ENCODE results near the gene RNF31.

GRCh38 chr14:24188251-24189058, 41.2 kb downstream of the RNF31 start, which contains the start of gene IPO4:
- TF ChIP-seq CTCF (IDR thresholded peaks at IDR 0.05) (peak in 1 of 7 experiments; percentile 12), POLR2AphosphoS5 (IDR thresholded peaks at IDR 0.05) (peak; percentile 50 to 94 (median 86)), POLR2A (IDR thresholded peaks at IDR 0.05) (no peak), EP300 (IDR thresholded peaks at IDR 0.05) (peak; percentile 31)
